ENCODE data around the gene TM4SF5.
"Not testable (repeated sequence)": the region's sequence is repeated elsewhere in the genome, so short reads cannot be mapped to it uniquely, and the experiment has no call there.

The TM4SF5 gene

GRCh38 chr17:4815043-4815675 is 43.5 kb downstream of the TM4SF5 start:
- DNase-seq (ENCODE audit: extremely low read depth, low read depth) = no peak
- no peak; the same call in 1 of the 2 replicates for TF ChIP-seq CTCF (IDR thresholded peaks at IDR 0.05; ENCODE audit: low read depth, low read length)

GRCh38 chr17:4816826-4817225 is 45.1 kb downstream of the TM4SF5 start:
- DNase-seq (ENCODE audit: extremely low read depth, low read depth) = no peak
- TF ChIP-seq CTCF (IDR thresholded peaks at IDR 0.05; ENCODE audit: low read depth, low read length) = no peak

- TF ChIP-seq CTCF (IDR thresholded peaks at IDR 0.05; ENCODE audit: low read depth, low read length) = no peak
- no peak for DNase-seq (ENCODE audit: extremely low read depth, low read depth)
Observed at GRCh38 chr17:4818276-4818675, 46.6 kb downstream of the TM4SF5 start.

- no peak for DNase-seq (ENCODE audit: extremely low read depth, low read depth)
- TF ChIP-seq CTCF (IDR thresholded peaks at IDR 0.05; ENCODE audit: low read depth, low read length) = no peak
Observed at GRCh38 chr17:4822835-4823234, 51.1 kb downstream of the TM4SF5 start.

- TF ChIP-seq CTCF (IDR thresholded peaks at IDR 0.05; ENCODE audit: low read depth, low read length) = no peak
- DNase-seq (ENCODE audit: extremely low read depth, low read depth) = no peak
Observed at GRCh38 chr17:4823373-4824089, 51.8 kb downstream of the TM4SF5 start.

- no peak for TF ChIP-seq CTCF (IDR thresholded peaks at IDR 0.05; ENCODE audit: low read depth, low read length)
- no peak for DNase-seq (ENCODE audit: extremely low read depth, low read depth)
Observed at GRCh38 chr17:4827399-4827798, 55.7 kb downstream of the TM4SF5 start.

- DNase-seq (ENCODE audit: extremely low read depth, low read depth) = not testable (repeated sequence)
Observed at GRCh38 chr17:4832829-4833177, 61.1 kb downstream of the TM4SF5 start.
